ENCODE data around the gene ERBB4. TPM values are rescaled to one million over a fixed set of nuclear protein-coding genes. Genes with fewer than 3 reads are reported as not detected.

The ERBB4 gene
- total RNA-seq, 1 experiment from 2014 or later: 0.04 TPM

- Mint-ChIP-seq H3K27ac (no peak overlapping the region), H3K9me3 (no peaks in the 10 kb centered on the region), H3K27me3 (ENCODE audit: low read depth) (no peaks in the 10 kb centered on the region), H3K36me3 (ENCODE audit: insufficient read depth in 1 of 3, low read depth in 3 of 3) (no peaks in the 10 kb centered on the region), H3K4me1 (no peaks in the 10 kb centered on the region), H3K4me3 (no peak overlapping the region)
- Histone ChIP-seq H4K91ac (ENCODE audit: insufficient read length, low read depth, low read length) (no peak overlapping the region), H3K9ac (ENCODE audit: extremely low read depth, insufficient read length, low read length) (no peak overlapping the region), H2AFZ (ENCODE audit: low read length) (no peak overlapping the region), H3K4ac (ENCODE audit: low read depth, low read length) (no peak overlapping the region), H4K20me1 (ENCODE audit: control insufficient read depth, insufficient read depth, insufficient read length) (no peaks in the 10 kb centered on the region), H4K5ac (ENCODE audit: insufficient read length, low read depth, low read length) (no peak overlapping the region), H3T11ph (ENCODE audit: low read length) (no peak overlapping the region), H3K23me2 (ENCODE audit: insufficient read length, low read depth, low read length, poor library complexity, severe bottlenecking) (no peaks in the 10 kb centered on the region), H3K27ac (ENCODE audit: insufficient read length, low read depth, low read length) (no peak overlapping the region), H3K79me2 (ENCODE audit: insufficient read depth, low read length) (no peaks in the 10 kb centered on the region), H2BK20ac (ENCODE audit: low read depth, low read length, poor library complexity, severe bottlenecking) (no peak overlapping the region), H3K79me1 (ENCODE audit: insufficient read depth, low read depth, low read length, poor library complexity, severe bottlenecking) (no peaks in the 10 kb centered on the region), H3K4me2 (ENCODE audit: insufficient read depth, insufficient read length, low read length) (no peak overlapping the region), H3K23ac (ENCODE audit: insufficient read length, low read depth, low read length) (no peak overlapping the region), H2BK12ac (ENCODE audit: insufficient read length, low read depth, low read length) (no peak overlapping the region), H2BK120ac (ENCODE audit: low read depth, low read length, poor library complexity, severe bottlenecking) (no peak overlapping the region), H2BK15ac (ENCODE audit: low read depth, low read length) (no peak overlapping the region), H3K56ac (ENCODE audit: insufficient read length, low read depth, low read length) (no peak overlapping the region), H3K9me3 (ENCODE audit: control insufficient read depth, low read depth, low read length) (no peaks in the 10 kb centered on the region), H4K8ac (replicated peaks; ENCODE audit: insufficient read length, low read depth, low read length) (no peak overlapping the region), H2AK5ac (ENCODE audit: insufficient read length, low read length) (no peak overlapping the region), H2BK5ac (ENCODE audit: insufficient read length, low read length) (no peak overlapping the region), H3K18ac (ENCODE audit: insufficient read length, low read depth, low read length) (no peak overlapping the region), H3K4me1 (ENCODE audit: insufficient read depth, low read length) (no peaks in the 10 kb centered on the region), H3K14ac (ENCODE audit: insufficient read depth, low read length) (no peak overlapping the region), H3K27me3 (ENCODE audit: insufficient read depth, low read length) (no peaks in the 10 kb centered on the region)
- DNase-seq: no peak
- TF ChIP-seq, protein P1, sequence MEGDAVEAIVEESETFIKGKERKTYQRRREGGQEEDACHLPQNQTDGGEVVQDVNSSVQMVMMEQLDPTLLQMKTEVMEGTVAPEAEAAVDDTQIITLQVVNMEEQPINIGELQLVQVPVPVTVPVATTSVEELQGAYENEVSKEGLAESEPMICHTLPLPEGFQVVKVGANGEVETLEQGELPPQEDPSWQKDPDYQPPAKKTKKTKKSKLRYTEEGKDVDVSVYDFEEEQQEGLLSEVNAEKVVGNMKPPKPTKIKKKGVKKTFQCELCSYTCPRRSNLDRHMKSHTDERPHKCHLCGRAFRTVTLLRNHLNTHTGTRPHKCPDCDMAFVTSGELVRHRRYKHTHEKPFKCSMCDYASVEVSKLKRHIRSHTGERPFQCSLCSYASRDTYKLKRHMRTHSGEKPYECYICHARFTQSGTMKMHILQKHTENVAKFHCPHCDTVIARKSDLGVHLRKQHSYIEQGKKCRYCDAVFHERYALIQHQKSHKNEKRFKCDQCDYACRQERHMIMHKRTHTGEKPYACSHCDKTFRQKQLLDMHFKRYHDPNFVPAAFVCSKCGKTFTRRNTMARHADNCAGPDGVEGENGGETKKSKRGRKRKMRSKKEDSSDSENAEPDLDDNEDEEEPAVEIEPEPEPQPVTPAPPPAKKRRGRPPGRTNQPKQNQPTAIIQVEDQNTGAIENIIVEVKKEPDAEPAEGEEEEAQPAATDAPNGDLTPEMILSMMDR (conservative IDR thresholded peaks at IDR 0.05): no peak
- WGBS (ENCODE audit: extremely low coverage, insufficient read length, low lambda C conversion rate): no CpG with 5 or more reads among the region's 3 CpGs
Observed at GRCh38 chr2:212146416-212146815, 392.2 kb downstream of the ERBB4 start.

All from H9 (cell line).